Ovary (tissue), 3 donors: ENCODE results near the gene TXNDC11.

Source experiments
- CTCF ChIP-seq, 3 donors: fragments of 450-650 bp in 2 of 3; fragments of 200-600 bp in 1 of 3; IDR thresholded peaks; one replicate each; pipeline versions ENCODE4 v1.5.1 to v1.8.0; 2016 to 2022; ENCODE audit warnings: antibody characterized with exemption in 3 of 3, mild to moderate bottlenecking in 1 of 3
- EP300 ChIP-seq: sonication (generic); formaldehyde crosslinking; IDR thresholded peaks from one replicate; pipeline ENCODE4 v1.6.1; 2017; ENCODE audit warnings: antibody characterized with exemption
- POLR2A ChIP-seq: fragments of 450-650 bp; IDR thresholded peaks from one replicate; pipeline ENCODE4 v1.6.1; 2017; ENCODE audit warnings: antibody characterized with exemption, mild to moderate bottlenecking, moderate library complexity
- donor health status: DM: no; HTN: no; CAD: no.

- TF ChIP-seq CTCF (IDR thresholded peaks at IDR 0.05) (no peak), POLR2A (no peak), EP300 (no peak)
These were observed 83.6 kb downstream of the TXNDC11 start for GRCh38 chr16:11658896-11659708.
